Endodermal cell (in vitro differentiated cells): ENCODE results near the gene GSG1L. TPM values are rescaled to one million over a fixed set of nuclear protein-coding genes. Genes with fewer than 3 reads are reported as not detected.
A peak's percentile ranks its signal among the peaks of the same experiment; 100 is the strongest.

Experiments used
- DNase-seq: peaks from one replicate; pipeline ENCODE4 v3.0.0-alpha.2; 2017
- H3K27ac ChIP-seq: 2 replicates; pipeline ENCODE4 v1.5.1; 2013; ENCODE audit warnings: mild to moderate bottlenecking, low read depth, low read length, moderate library complexity
- H3K27me3 ChIP-seq: 2 replicates; pipeline ENCODE4 v1.6.1; 2013; ENCODE audit warnings: mild to moderate bottlenecking, low read length, moderate library complexity; ENCODE audit not compliant: insufficient read depth, control insufficient read depth, poor library complexity, severe bottlenecking
- H3K36me3 ChIP-seq: 2 replicates; pipeline ENCODE4 v1.7.0; 2013; ENCODE audit warnings: mild to moderate bottlenecking, low read length, moderate library complexity; ENCODE audit not compliant: control insufficient read depth, insufficient read depth
- H3K4me1 ChIP-seq: one replicate; pipeline ENCODE4 v1.7.0; 2013; ENCODE audit warnings: low read length; ENCODE audit not compliant: control insufficient read depth, insufficient read depth
- H3K4me3 ChIP-seq: 2 replicates; pipeline ENCODE4 v1.5.1; 2013; ENCODE audit warnings: mild to moderate bottlenecking, low read length, moderate library complexity
- H3K9ac ChIP-seq: 2 replicates; pipeline ENCODE4 v1.6.1; 2013; ENCODE audit warnings: mild to moderate bottlenecking, low read length, moderate library complexity; ENCODE audit not compliant: poor library complexity, severe bottlenecking; ENCODE audit errors: extremely low read depth
- H3K9me3 ChIP-seq: 2 replicates; pipeline ENCODE4 v1.6.1; 2013; ENCODE audit warnings: mild to moderate bottlenecking, low read length, moderate library complexity; ENCODE audit not compliant: control insufficient read depth
- H3K27ac Mint-ChIP-seq: 2 replicates; pipeline ENCODE4 v1.8.0; 2020; ENCODE audit warnings: mixed read lengths
- H3K27me3 Mint-ChIP-seq: 2 replicates; pipeline ENCODE4 v1.8.0; 2021; ENCODE audit warnings: mild to moderate bottlenecking, mixed read lengths; ENCODE audit not compliant: insufficient read depth
- H3K36me3 Mint-ChIP-seq: 2 replicates; pipeline ENCODE4 v1.8.0; 2020; ENCODE audit warnings: low read depth, mixed read lengths
- H3K4me1 Mint-ChIP-seq: 2 replicates; pipeline ENCODE4 v1.8.0; 2020; ENCODE audit warnings: mixed read lengths
- H3K4me3 Mint-ChIP-seq: 2 replicates; pipeline ENCODE4 v1.8.0; 2020; ENCODE audit warnings: mild to moderate bottlenecking, moderate library complexity, mixed read lengths
- H3K9me3 Mint-ChIP-seq: 2 replicates; pipeline ENCODE4 v1.8.0; 2020; ENCODE audit warnings: mild to moderate bottlenecking, mixed read lengths
- CTCF ChIP-seq: fragments of 200-600 bp; sonication (generic); conservative IDR thresholded peaks from 2 replicates; pipeline ENCODE4 v1.5.0; 2021; ENCODE audit warnings: antibody characterized with exemption, mild to moderate bottlenecking
- WGBS, 2 experiments: methylation state at CpG; one replicate each; pipeline versions ENCODE4 v1.1.5 to v1.1.7; 2013; ENCODE audit warnings: missing lambda C conversion rate in 2 of 2, mixed read lengths in 1 of 2; ENCODE audit not compliant: insufficient coverage in 1 of 2, insufficient read length in 1 of 2; 5-methylcytosine and 5-hydroxymethylcytosine counted together
- total RNA-seq, 2 donors: library from RNA; stranded (reverse); fragmentation: NEBNext Ultra II Directional in 1 of 2; extraction: Animal tissue kit (Norgen Biotek cat#: 25700) in 1 of 2; gene quantifications; 2 replicates in 1 of 2; 3 replicates in 1 of 2; pipeline ENCODE4 v1.2.1, GENCODE V29; 2021

GSG1L gene
- total RNA-seq, 2 donors from 2014 or later: 0.24 TPM; not detected in 1

GRCh38 chr16:27758544-27758943 is 305.0 kb downstream of the GSG1L start:
- 92 to 100% methylated on average over 1 to 2 of the region's 2 CpGs for WGBS, 2 experiments
- DNase-seq: no peak
- Histone ChIP-seq H3K9ac (no peak overlapping the region), H3K9me3 (peaks cover under 1% of the 10 kb centered on the region), H3K4me3 (no peak overlapping the region), H3K27me3 (no peaks in the 10 kb centered on the region), H3K4me1 (no peaks in the 10 kb centered on the region), H3K27ac (no peak overlapping the region), H3K36me3 (peaks cover 19% of the 10 kb centered on the region)
- Mint-ChIP-seq H3K9me3 (peaks cover 1% of the 10 kb centered on the region), H3K36me3 (peaks cover 43% of the 10 kb centered on the region), H3K4me1 (peaks cover 13% of the 10 kb centered on the region), H3K4me3 (no peak overlapping the region), H3K27me3 (no peaks in the 10 kb centered on the region), H3K27ac (no peak overlapping the region)
- no peak for TF ChIP-seq CTCF

GRCh38 chr16:27756206-27756970 is 307.1 kb downstream of the GSG1L start:
- Mint-ChIP-seq H3K4me3 (no peak overlapping the region), H3K27ac (peak overlapping the region; percentile 2), H3K4me1 (peaks cover 13% of the 10 kb centered on the region), H3K27me3 (no peaks in the 10 kb centered on the region), H3K9me3 (no peaks in the 10 kb centered on the region), H3K36me3 (peaks cover 29% of the 10 kb centered on the region)
- Histone ChIP-seq H3K4me3 (no peak overlapping the region), H3K27ac (no peak overlapping the region), H3K4me1 (no peaks in the 10 kb centered on the region), H3K9me3 (no peaks in the 10 kb centered on the region), H3K9ac (no peak overlapping the region), H3K36me3 (peaks cover 5% of the 10 kb centered on the region), H3K27me3 (no peaks in the 10 kb centered on the region)
- 90 to 92% methylated on average over 10 of the region's 10 CpGs for WGBS, 2 experiments
- no peak for TF ChIP-seq CTCF
- DNase-seq: no peak

- H3K36me3 Mint-ChIP-seq: peaks cover 21% of the 10 kb centered on the region
- 89 to 94% methylated on average over 7 to 11 of the region's 11 CpGs for WGBS, 2 experiments
These were observed 308.5 kb downstream of the GSG1L start for GRCh38 chr16:27754788-27755690.

More at GRCh38 chr16:27754788-27755690, 308.5 kb downstream of the GSG1L start:
- H3K27me3 ChIP-seq: no peaks in the 10 kb centered on the region
- no peaks in the 10 kb centered on the region for H3K4me1 ChIP-seq
- Mint-ChIP-seq H3K9me3 (no peaks in the 10 kb centered on the region), H3K4me3 (no peak overlapping the region), H3K27me3 (no peaks in the 10 kb centered on the region), H3K4me1 (peaks cover 6% of the 10 kb centered on the region), H3K27ac (no peak overlapping the region)
- TF ChIP-seq CTCF: peak; percentile 23
- H3K9ac ChIP-seq: no peak overlapping the region
- H3K27ac ChIP-seq: no peak overlapping the region
- no peaks in the 10 kb centered on the region for H3K9me3 ChIP-seq
- no peak for DNase-seq
- peaks cover 10% of the 10 kb centered on the region for H3K36me3 ChIP-seq
- no peak overlapping the region for H3K4me3 ChIP-seq
